ENCODE data around the gene ZBTB7C. TPM values are rescaled to one million over a fixed set of nuclear protein-coding genes. Genes with fewer than 3 reads are reported as not detected.

Gene ZBTB7C
- total RNA-seq, 1 donor from 2014 or later, result 14.2 TPM

GRCh38 chr18:48219037-48219809 lies 190.0 kb downstream of the ZBTB7C start:
- no peak for DNase-seq (ENCODE audit: low spot score)

- DNase-seq (ENCODE audit: low spot score), result no peak
Measured at GRCh38 chr18:48218285-48219022, 190.7 kb downstream of the ZBTB7C start.

DNA sequence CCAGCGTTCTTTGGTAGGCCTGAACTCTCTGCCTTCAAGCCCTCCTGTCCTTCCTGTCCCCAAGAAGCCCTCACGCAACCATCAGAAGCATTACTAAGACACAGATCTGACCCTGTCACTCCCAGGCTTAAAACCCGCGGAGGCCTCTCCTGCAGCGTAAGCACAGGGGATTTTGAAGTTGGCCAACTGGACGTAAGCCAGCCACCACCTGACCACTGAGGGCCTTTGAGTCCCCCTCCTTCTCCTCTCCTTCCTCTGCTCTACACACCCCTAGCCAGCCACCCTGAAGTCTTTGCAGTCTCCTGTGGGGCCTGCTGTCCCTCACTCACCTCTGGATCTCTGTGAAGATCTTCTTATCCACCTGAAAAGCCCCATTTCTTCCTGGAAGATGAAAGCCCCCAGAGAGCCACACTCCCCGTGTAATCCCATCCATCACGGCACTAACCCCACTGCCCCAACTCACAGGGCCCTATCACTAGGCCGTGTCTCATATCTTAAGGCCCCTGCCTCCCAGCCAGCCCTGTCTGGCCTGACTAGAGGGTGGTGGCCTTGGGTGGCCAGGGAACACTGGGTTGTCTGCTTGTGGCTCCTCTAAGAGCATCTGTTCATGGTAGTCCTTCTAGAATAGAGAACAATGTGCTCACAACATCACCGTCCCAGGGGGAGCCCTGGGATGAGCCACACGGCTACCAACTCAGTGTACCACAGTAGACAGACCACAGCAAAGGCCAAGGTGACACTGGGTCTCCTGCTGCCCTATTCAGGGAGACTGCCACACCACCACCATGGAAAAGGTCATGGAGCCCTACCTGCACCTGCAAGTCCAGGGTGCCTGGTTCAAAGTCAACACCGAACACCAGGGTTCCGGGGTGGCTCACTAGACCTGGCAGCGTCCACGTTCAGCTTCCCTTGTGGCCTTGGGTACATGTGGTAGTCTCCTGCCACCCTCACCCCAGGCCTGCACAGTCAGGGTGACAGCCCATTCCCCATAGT lies 191.6 kb downstream of the ZBTB7C start:
- no peak for DNase-seq (ENCODE audit: low spot score)

- DNase-seq (ENCODE audit: low spot score), result no peak
Measured at GRCh38 chr18:48216639-48217257, 192.4 kb downstream of the ZBTB7C start.

- no peak for DNase-seq (ENCODE audit: low spot score)
Measured at GRCh38 chr18:48215876-48216638, 193.1 kb downstream of the ZBTB7C start.

GRCh38 chr18:48213791-48214190 lies 195.4 kb downstream of the ZBTB7C start:
- no peak for DNase-seq (ENCODE audit: low spot score)

- DNase-seq (ENCODE audit: low spot score), result no peak
Measured at GRCh38 chr18:48208432-48209140, 200.6 kb downstream of the ZBTB7C start.

DNA sequence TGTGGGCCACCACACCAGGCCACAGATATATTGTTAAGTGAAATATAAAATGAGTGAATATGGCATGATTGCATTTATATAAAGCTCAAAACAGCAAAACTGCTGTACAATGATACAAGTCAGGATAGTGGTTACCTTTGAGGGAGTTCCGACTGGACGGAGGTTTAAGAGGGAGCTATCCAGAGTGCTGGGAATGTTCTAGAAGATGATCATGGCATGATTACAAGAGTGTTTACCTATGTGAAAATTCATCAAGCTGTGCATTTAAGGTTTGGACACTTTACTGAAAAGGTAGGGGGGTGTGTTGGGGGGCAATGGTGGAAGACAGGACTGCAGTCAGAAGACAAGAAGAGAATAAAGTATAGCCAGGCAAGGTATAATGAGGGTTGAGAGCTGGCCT lies 201.4 kb downstream of the ZBTB7C start:
- DNase-seq (ENCODE audit: low spot score), result no peak

- DNase-seq (ENCODE audit: low spot score), result no peak
Measured at GRCh38 chr18:48206887-48207286, 202.3 kb downstream of the ZBTB7C start.

DNA sequence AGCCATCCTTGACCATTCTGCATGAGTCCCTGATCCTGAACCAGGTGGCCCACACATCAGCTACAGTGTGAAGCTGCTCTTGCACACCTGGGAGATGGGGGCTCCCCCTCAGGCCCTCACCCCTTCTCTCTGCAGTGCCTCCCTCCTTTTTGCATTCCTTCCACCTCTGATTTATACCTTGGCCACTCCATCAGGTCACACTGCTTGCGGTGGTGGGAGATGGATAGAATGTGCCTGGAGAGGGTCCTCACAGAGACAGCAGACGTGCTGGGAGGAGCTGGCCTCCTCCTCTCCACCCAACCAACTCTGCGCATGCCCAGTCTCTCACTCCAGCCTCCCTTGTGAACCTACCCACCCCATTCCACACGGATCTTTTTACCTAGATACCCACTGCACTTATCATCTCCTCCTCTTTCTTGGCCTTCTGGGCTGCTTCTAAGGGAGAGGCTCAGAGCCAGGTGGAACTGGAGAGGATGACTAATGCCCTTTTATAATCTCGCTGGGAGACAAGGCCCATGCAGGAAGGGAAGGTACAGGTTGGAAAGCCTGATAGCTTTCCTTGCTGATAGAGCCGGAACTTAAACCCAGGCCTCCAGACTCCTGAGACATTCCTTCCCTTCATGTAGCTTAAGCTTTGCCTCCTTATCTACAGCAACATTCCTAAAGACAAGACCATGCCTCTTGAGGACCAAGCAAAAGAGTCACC lies 205.1 kb downstream of the ZBTB7C start:
- DNase-seq (ENCODE audit: low spot score), result no peak

DNA sequence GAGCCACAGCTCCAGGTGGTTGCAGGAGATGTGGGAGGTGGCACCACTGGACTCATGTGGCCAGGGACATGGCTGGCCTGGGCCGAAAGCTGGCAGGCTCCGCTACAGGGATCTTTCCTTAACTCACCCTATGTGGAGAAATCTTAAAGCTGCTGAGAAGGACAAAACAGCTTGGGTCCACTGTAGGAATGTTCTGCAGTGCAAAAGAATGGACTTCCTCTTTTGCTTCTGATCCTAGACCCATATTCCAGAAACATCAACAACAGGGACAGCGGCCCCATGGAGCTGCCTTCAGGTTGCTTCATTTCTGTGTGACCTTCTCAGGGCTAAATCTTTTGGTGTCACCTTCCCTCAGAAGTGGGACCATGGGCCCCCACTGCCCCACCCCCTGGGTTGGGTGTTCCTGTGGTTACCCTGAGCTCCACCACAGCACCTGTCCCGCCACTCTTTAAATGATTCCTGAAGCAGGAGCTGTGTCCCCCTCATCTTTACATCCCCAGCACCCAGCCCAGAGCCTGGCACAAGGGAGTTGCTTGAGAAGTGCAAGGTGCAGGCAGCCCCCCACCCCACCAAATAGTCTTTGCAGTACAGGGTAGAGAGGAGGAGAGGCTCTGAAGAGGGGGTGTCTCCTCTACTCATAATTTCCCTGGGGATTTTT lies 205.8 kb downstream of the ZBTB7C start:
- DNase-seq (ENCODE audit: low spot score), result no peak

DNA sequence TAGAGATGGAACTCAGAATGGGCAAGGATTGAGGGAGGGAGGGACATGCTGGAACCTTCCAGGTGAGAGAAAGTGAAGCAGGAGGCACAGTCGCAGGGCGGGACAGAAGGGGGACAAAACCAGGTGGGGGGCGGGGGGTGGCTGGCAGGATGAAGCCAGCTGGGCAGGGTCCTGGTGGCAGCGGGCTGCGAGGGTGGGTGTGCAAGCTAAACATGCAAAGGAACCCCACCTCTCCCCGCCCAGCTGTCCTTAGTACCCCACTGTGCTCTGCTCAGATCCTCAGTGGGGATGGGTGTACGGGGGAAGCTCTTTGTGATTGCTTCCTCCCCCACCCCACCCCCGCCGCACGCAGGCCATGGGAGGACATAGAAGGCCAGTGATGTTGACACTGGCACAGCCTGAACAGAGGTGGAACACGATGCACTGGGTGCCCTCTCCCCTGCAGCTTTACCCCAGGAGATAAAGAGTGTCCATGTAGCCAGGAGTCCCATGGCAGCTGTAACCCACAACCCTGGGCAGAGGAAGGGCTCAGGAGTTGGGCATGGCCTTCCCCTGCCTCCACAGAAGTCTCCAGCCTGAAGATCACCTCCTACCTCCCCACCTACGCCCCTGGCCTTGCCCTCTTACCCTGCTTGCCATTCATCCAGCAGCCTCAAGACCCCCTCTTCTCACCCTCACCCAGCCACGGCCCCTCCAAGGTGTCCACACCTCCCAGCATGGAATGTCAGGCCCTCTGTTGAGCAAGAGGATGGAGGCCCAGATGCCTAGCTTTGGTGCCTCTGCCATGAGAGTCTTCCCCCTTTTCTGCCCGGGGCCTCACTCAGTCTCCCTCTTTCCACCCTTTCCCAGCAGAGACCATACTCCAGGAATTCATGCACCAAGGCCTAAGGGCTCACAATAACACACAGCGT lies 206.6 kb downstream of the ZBTB7C start:
- no peak for DNase-seq (ENCODE audit: low spot score)

DNA sequence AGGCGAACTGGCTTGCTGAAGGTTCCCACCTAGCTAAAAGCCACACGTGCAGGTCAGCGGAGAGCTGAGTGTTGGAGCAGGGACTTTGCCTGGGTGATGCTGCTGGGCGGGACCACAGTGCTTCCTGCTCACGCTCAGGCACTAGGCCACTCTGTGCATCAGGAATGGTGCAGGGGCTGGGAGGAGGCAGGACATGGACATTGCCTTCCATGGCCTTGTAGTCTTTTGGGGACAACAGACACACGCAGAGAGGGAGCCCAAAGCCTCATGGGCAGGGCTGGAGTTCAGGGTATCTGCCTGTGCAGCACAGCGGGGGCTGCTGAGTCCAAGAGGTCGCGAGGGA lies 207.2 kb downstream of the ZBTB7C start:
- no peak for DNase-seq (ENCODE audit: low spot score)

DNA sequence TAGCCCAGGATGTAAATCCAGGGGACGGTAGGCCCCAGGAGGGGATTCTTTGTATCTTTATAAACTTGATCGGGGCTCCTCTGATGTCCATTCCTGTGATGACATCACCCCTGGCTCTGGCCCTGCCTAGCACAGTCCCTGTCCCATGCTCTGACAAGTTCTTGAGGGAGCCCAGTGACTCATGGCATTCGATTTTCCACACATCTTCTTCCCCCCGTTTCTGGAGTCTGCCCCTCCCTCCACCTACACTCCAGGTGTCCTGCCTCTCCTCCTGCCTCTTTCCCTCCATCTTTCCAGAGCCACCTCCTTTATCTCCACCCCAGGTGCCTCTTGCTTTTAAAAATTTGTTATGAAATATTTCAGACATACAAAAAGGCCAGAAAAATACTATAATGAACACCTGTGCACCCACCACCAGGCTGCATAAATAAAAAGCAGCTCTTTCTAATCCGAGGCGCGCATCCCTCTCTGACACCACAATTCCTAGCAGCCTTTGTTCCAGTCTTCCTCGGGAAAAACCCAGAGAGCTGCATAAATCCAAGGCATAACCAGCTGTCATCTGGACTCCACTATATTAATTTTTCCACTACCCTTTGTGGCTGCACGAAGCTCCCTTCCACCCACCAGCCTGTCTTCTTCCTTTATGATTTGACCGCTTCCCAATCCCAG lies 207.7 kb downstream of the ZBTB7C start:
- no peak for DNase-seq (ENCODE audit: low spot score)

GRCh38 chr18:48200631-48201336 lies 208.4 kb downstream of the ZBTB7C start:
- DNase-seq (ENCODE audit: low spot score), result no peak

- no peak for DNase-seq (ENCODE audit: low spot score)
Measured at GRCh38 chr18:48199399-48199798, 209.8 kb downstream of the ZBTB7C start.
